Dermis microvascular lymphatic vessel endothelial cell (primary cell): ENCODE measurements around the gene PPP6R2. TPM values are rescaled to one million over a fixed set of nuclear protein-coding genes. Genes with fewer than 3 reads are reported as not detected.
"Not testable (repeated sequence)": the region's sequence is repeated elsewhere in the genome, so short reads cannot be mapped to it uniquely, and the experiment has no call there.

ENCODE experiments used
- DNase-seq, 2 donors: peaks; one replicate each; pipeline versions ENCODE4 v3.0.0 to v3.0.0-alpha.2; 2010; ENCODE audit warnings: low read depth in 2 of 2
- total RNA-seq: library from RNA; depleted of rRNA; stranded (reverse); fragments of >200 nt; gene quantifications from 2 replicates; pipeline ENCODE4 v1.2.1, GENCODE V29; 2014

PPP6R2 gene
- total RNA-seq, 1 donor from 2014 or later = 39.4 TPM

- DNase-seq = no peak
These were observed 55.9 kb downstream of the PPP6R2 start for GRCh38 chr22:50398831-50399648.

- DNase-seq = peak in 1 of 2 donors; percentile 31
These were observed 56.7 kb downstream of the PPP6R2 start for GRCh38 chr22:50399751-50400331.

GRCh38 chr22:50400406-50400805, 57.3 kb downstream of the PPP6R2 start:
- peak; percentile 20 to 27 for DNase-seq

GRCh38 chr22:50400931-50401330, 57.8 kb downstream of the PPP6R2 start:
- DNase-seq = no peak

- DNase-seq = no peak
These were observed 58.8 kb downstream of the PPP6R2 start for GRCh38 chr22:50401907-50402306.

GRCh38 chr22:50403701-50404101, 60.6 kb downstream of the PPP6R2 start:
- DNase-seq = peak; percentile 61 to 88

GRCh38 chr22:50406416-50407170, 63.5 kb downstream of the PPP6R2 start:
- DNase-seq = no peak

GRCh38 chr22:50408311-50408710, 65.2 kb downstream of the PPP6R2 start:
- DNase-seq = no peak

GRCh38 chr22:50408954-50409353, 65.8 kb downstream of the PPP6R2 start:
- not testable (repeated sequence) for DNase-seq

GRCh38 chr22:50414476-50415248, 71.5 kb downstream of the PPP6R2 start:
- no peak for DNase-seq

- no peak for DNase-seq
These were observed 72.3 kb downstream of the PPP6R2 start for GRCh38 chr22:50415426-50415825.

GRCh38 chr22:50416996-50417395, 73.9 kb downstream of the PPP6R2 start:
- DNase-seq = no peak

- no peak for DNase-seq
These were observed 74.5 kb downstream of the PPP6R2 start for GRCh38 chr22:50417411-50418210.

- DNase-seq = no peak
These were observed 75.5 kb downstream of the PPP6R2 start for GRCh38 chr22:50418624-50419023.

GRCh38 chr22:50419116-50419515, 76.0 kb downstream of the PPP6R2 start:
- DNase-seq = no peak

GRCh38 chr22:50420015-50420414, 76.9 kb downstream of the PPP6R2 start:
- no peak for DNase-seq

GRCh38 chr22:50420581-50420980, 77.5 kb downstream of the PPP6R2 start:
- no peak for DNase-seq

- no peak for DNase-seq
These were observed 78.9 kb downstream of the PPP6R2 start for GRCh38 chr22:50422046-50422445.

- DNase-seq = no peak
These were observed 80.1 kb downstream of the PPP6R2 start for GRCh38 chr22:50422961-50423815.

- no peak for DNase-seq
These were observed 80.8 kb downstream of the PPP6R2 start for GRCh38 chr22:50423956-50424355.
